Measurements from ENCODE around the gene HSPA1L. TPM values are rescaled to one million over a fixed set of nuclear protein-coding genes. Genes with fewer than 3 reads are reported as not detected.

HSPA1L gene
- total and polyA plus RNA-seq, 10 of the 15 experiments (the other 5 are each of a cell fraction or from before 2014, with no cell fraction given): 0.69 to 2.5 (median 1.5) TPM

GRCh38 chr6:31795616-31796298 is 19.3 kb downstream of the HSPA1L start, which contains the start of gene VARS1:
VARS1 (minus strand) TSS chr6:31795752; CDS start chr6:31795217, 535 bp downstream.
- ChIA-PET POLR2A (interaction anchor here (0.6 to 3.5 kb wide), 13 partner anchors 11 to 347 kb away, joined by 3 to 32 read pairs (median 4); partner anchors contain the start of genes HSPA1A, HSPA1B, HSPA1L and LSM2), CTCF (interaction anchor here (0.9 to 3.7 kb wide), 13 partner anchors 10 to 128 kb away, joined by 3 to 26 read pairs (median 5); partner anchors contain the start of genes DDAH2, HSPA1B, LSM2 and NEU1), SMC1A (ENCODE audit: uncharacterized antibody, unreplicated experiment) (interaction anchor here (1.1 to 2.2 kb wide), 8 partner anchors 11 to 67 kb away, joined by 4 to 10 read pairs (median 4); partner anchors contain the start of genes LSM2 and NEU1), RAD21 (ENCODE audit: unreplicated experiment) (interaction anchor here (0.6 to 2.6 kb wide), 15 partner anchors 11 to 301 kb away, joined by 3 to 19 read pairs (median 4); partner anchors contain the start of genes HSPA1A, HSPA1B, HSPA1L and LSM2)
- no TSS peak for BruUV-seq (replicated peaks)
- Histone ChIP-seq H4K20me1 (ENCODE audit: control insufficient read depth, insufficient read depth) (no peaks in the 10 kb centered on the region), H3K4me2 (ENCODE audit: control insufficient read depth, insufficient read depth) (peak within 1 kb of the TSS; percentile 47), H3K4me1 (ENCODE audit: control insufficient read depth, insufficient read depth, low read length) (peaks cover 4% of the 10 kb centered on the region), H2AFZ (ENCODE audit: control insufficient read depth, low read depth, low read length) (peak within 1 kb of the TSS; percentile 94), H3K4me3 (peak within 1 kb of the TSS; percentile 81), H3K27ac (ENCODE audit: control insufficient read depth, insufficient read depth) (peak within 1 kb of the TSS; percentile 95), H3K36me3 (ENCODE audit: control insufficient read depth in 2 of 2, insufficient read depth in 2 of 2, low read length in 1 of 2) (peaks cover 7 to 11% of the 10 kb centered on the region in 2 experiments; a peak in 3 of 4 replicates), H3K27me3 (replicated peaks in 1 of 2; ENCODE audit: control insufficient read depth in 2 of 2, insufficient read depth in 2 of 2, low read length in 1 of 2) (no peaks in the 10 kb centered on the region), H3K79me2 (ENCODE audit: control insufficient read depth, insufficient read depth, low read length) (peaks cover 21% of the 10 kb centered on the region), H3K9ac (ENCODE audit: control insufficient read depth, insufficient read depth, low read length) (peak within 1 kb of the TSS; percentile 81), H3K9me3 (replicated peaks; ENCODE audit: control insufficient read depth, insufficient read depth, low read length) (no peaks in the 10 kb centered on the region)
- 1% methylated on average over 72 of the region's 75 CpGs for WGBS (ENCODE audit: insufficient coverage, insufficient replicate concordance, low lambda C conversion rate, missing lambda C conversion rate)
- DNase-seq (ENCODE audit: low read depth, low spot score) (peak; percentile 62), FAIRE-seq (peak; percentile 31), ATAC-seq (peak; percentile 88)
- in situ Hi-C loops (cut with MboI) (no loop called here), intact Hi-C loops (cut with micrococcal nuclease; ENCODE audit: unreplicated experiment) (loop anchor here (2.0 to 5.0 kb wide), 2 partner anchors 17 to 37 kb away; no protein-coding TSS in a partner anchor)
- TF ChIP-seq USF1 (IDR thresholded peaks at IDR 0.05; ENCODE audit: borderline replicate concordance, extremely low read length, insufficient read depth, low read depth, low read length) (peak; percentile 70), MAX (IDR thresholded peaks at IDR 0.05; ENCODE audit: low read depth, low read length) (peak; percentile 93), CHD1 (IDR thresholded peaks at IDR 0.05; ENCODE audit: low read depth, low read length) (no peak), TARDBP (IDR thresholded peaks at IDR 0.05; ENCODE audit: borderline replicate concordance) (peak; percentile 38; the same call in 1 of the 2 replicates), PAX5 (IDR thresholded peaks at IDR 0.05; ENCODE audit: borderline replicate concordance, low read depth, low read length) (no peak), ESRRA (IDR thresholded peaks at IDR 0.05; ENCODE audit: low read length) (no peak), HSF1 (IDR thresholded peaks at IDR 0.05; ENCODE audit: low read depth, low read length) (no peak), BCL11A (IDR thresholded peaks at IDR 0.05; ENCODE audit: low read depth, low read length) (0 out of 2 replicates have a peak, but pooled peaks have one; percentile 7), KLF5 (IDR thresholded peaks at IDR 0.05; ENCODE audit: partially characterized antibody) (peak; percentile 84), CHD4 (IDR thresholded peaks at IDR 0.05) (no peak), BACH1 (IDR thresholded peaks at IDR 0.05; ENCODE audit: borderline replicate concordance) (peak; percentile 97), HDAC6 (IDR thresholded peaks at IDR 0.05; ENCODE audit: unreplicated experiment) (peak; percentile 60), RB1 (IDR thresholded peaks at IDR 0.05; ENCODE audit: borderline replicate concordance) (peak; percentile 97), ZNF24 (IDR thresholded peaks at IDR 0.05) (no peak; the same call in none of the 2 replicates), PAX8 (IDR thresholded peaks at IDR 0.05) (no peak), E4F1 (IDR thresholded peaks at IDR 0.05; ENCODE audit: borderline replicate concordance, partially characterized antibody) (no peak), HCFC1 (IDR thresholded peaks at IDR 0.05; ENCODE audit: low read length) (peak; percentile 59; the same call in 1 of the 2 replicates), IKZF2 (IDR thresholded peaks at IDR 0.05) (0 out of 4 replicates have a peak, but pooled peaks of 1 of the 2 experiments have one; percentile 7), ZBED1 (IDR thresholded peaks at IDR 0.05; ENCODE audit: borderline replicate concordance) (no peak)

Measured in GM12878 (cell line).